HepG2 (cell line): ENCODE measurements around the gene PLXND1. TPM values are rescaled to one million over a fixed set of nuclear protein-coding genes. Genes with fewer than 3 reads are reported as not detected.

Experiments used
- ATAC-seq: fragments of 200-7000 bp; cut with Tn5 transposase; 3 replicates; pipeline ENCODE4 v1.9.1; 2020; ENCODE audit warnings: mild to moderate bottlenecking, moderate library complexity
- BruUV-seq: library from RNA; stranded (reverse); fragments of 400-500 nt; replicated peaks from 2 replicates; lab custom pipeline; 2021; lab: Mats Ljungman, UMichigan
- CTCF ChIA-PET: fragments of 300-600 bp; formaldehyde crosslinking; extraction: SDS; loops from one replicate; lab custom pipeline; 2021; ENCODE audit warnings: low total read pairs, inconsistent platforms, low intra/inter-chr PET ratio; lab: Yijun Ruan, JAX
- POLR2A ChIA-PET: fragments of 350-600 bp; sonication (Branson Sonifier 250); formaldehyde crosslinking; loops from one replicate; lab custom pipeline; 2020; ENCODE audit warnings: antibody characterized with exemption, inconsistent platforms; lab: Yijun Ruan, JAX
- DNase-seq: peaks from one replicate; pipeline ENCODE4 v3.0.0-alpha.2; 2015; ENCODE audit warnings: low spot score
- FAIRE-seq: peaks from 3 replicates; lab custom pipeline; 2011; peaks lifted over from hg19 to GRCh38; lab: Jason Lieb, UNC
- H2AFZ ChIP-seq: one replicate; pipeline ENCODE4 v1.6.1; 2011; ENCODE audit warnings: low read length, inconsistent platforms
- H3K27ac ChIP-seq: fragments of 300-600 bp; 3 replicates; pipeline ENCODE4 v1.8.0; 2011; ENCODE audit warnings: mixed run types, mild to moderate bottlenecking, mixed read lengths, low read length, inconsistent platforms; ENCODE audit not compliant: insufficient read depth; ENCODE audit errors: extremely low read length
- H3K27me3 ChIP-seq, 2 experiments: fragments of 200-600 bp in 1 of 2; 2 replicates in 1 of 2; 3 replicates in 1 of 2; pipeline versions ENCODE4 v1.6.0 to v1.8.0; 2011; ENCODE audit warnings: low read length in 2 of 2, mild to moderate bottlenecking in 2 of 2, moderate library complexity in 2 of 2, inconsistent platforms in 1 of 2; ENCODE audit not compliant: insufficient read depth in 2 of 2, control insufficient read depth in 1 of 2
- H3K36me3 ChIP-seq, 2 experiments: fragments of 200-600 bp in 1 of 2; replicated peaks in 1 of 2; 2 replicates in 1 of 2; 3 replicates in 1 of 2; pipeline versions ENCODE4 v1.5.1 to v1.8.0; 2011; ENCODE audit warnings: low read length in 2 of 2, inconsistent platforms in 1 of 2; ENCODE audit not compliant: insufficient read depth in 2 of 2, control insufficient read depth in 1 of 2
- H3K4me1 ChIP-seq: 2 replicates; pipeline ENCODE4 v1.5.1; 2012; ENCODE audit warnings: low read length, inconsistent platforms; ENCODE audit not compliant: insufficient read depth
- H3K4me2 ChIP-seq: 2 replicates; pipeline ENCODE4 v1.6.0; 2011; ENCODE audit warnings: low read depth, low read length, inconsistent platforms
- H3K4me3 ChIP-seq, 3 experiments: fragments of 200-600 bp in 1 of 3; sonication (generic), shearing (Covaris generic) in 1 of 3; replicated peaks in 1 of 3; 2 replicates each; pipeline ENCODE4 v1.5.1; 2011 to 2016; ENCODE audit warnings: low read length in 3 of 3, inconsistent platforms in 2 of 3, low read depth in 2 of 3, mild to moderate bottlenecking in 2 of 3, control low read depth in 1 of 3, mixed read lengths in 1 of 3; ENCODE audit not compliant: insufficient read depth in 1 of 3
- H3K79me2 ChIP-seq: one replicate; pipeline ENCODE4 v1.6.1; 2011; ENCODE audit warnings: low read length, inconsistent platforms; ENCODE audit not compliant: insufficient read depth
- H3K9ac ChIP-seq: 2 replicates; pipeline ENCODE4 v1.6.0; 2011; ENCODE audit warnings: mild to moderate bottlenecking, low read depth, low read length, inconsistent platforms; ENCODE audit not compliant: insufficient read depth
- H3K9me3 ChIP-seq: 2 replicates; pipeline ENCODE4 v1.5.1; 2012; ENCODE audit warnings: mild to moderate bottlenecking, low read length
- H4K20me1 ChIP-seq: 2 replicates; pipeline ENCODE4 v1.6.0; 2011; ENCODE audit warnings: inconsistent platforms, mild to moderate bottlenecking, low read length, moderate library complexity; ENCODE audit not compliant: insufficient read depth
- SP4 ChIP-seq: sonication (generic); formaldehyde crosslinking; IDR thresholded peaks from 2 replicates; pipeline ENCODE4 v1.8.1; 2023; ENCODE audit warnings: mild to moderate bottlenecking, missing genetic modification reagents
- YEATS2 ChIP-seq: sonication (generic); formaldehyde crosslinking; IDR thresholded peaks from 2 replicates; pipeline ENCODE4 v1.4.0; 2020; ENCODE audit warnings: missing genetic modification reagents, borderline replicate concordance
- WGBS: methylation state at CpG from one replicate; pipeline ENCODE4 v1.1.6; 2017; ENCODE audit warnings: low lambda C conversion rate; 5-methylcytosine and 5-hydroxymethylcytosine counted together
- in situ Hi-C: cut with HindIII; loops from 2 replicates; pipeline ENCODE4 v1.10.0; 2017; ENCODE audit warnings: low pct_unique_long_range_greater_than_20kb; ENCODE audit not compliant: extremely low pct_ligation_motif_present
- intact Hi-C: fragments of 100-400 bp; cut with micrococcal nuclease; formaldehyde crosslinking; loops from one replicate; pipeline ENCODE4 v1.10.0; 2022; ENCODE audit not compliant: unreplicated experiment
- polyA plus RNA-seq, 8 experiments: library from polyadenylated mRNA; depleted of rRNA in 3 of 8; stranded (reverse) in 7 of 8; unstranded in 1 of 8; fragments of >200 nt; fragmentation: Illumina TruSeq in 4 of 8; extraction: Trizol in 4 of 8; gene quantifications; 2 replicates each; pipeline versions ENCODE4 v1.2.1 to v1.2.3, GENCODE V29; 2011 to 2016; ENCODE audit warnings: low read depth in 4 of 8, missing spikeins in 1 of 8, mixed read lengths in 1 of 8; ENCODE audit not compliant: insufficient read depth in 1 of 8
- total RNA-seq, 5 experiments: library from RNA; depleted of rRNA; stranded (reverse); fragments of >200 nt; fragmentation: Illumina TruSeq; extraction: Trizol; gene quantifications; 2 replicates each; pipeline ENCODE4 v1.2.3, GENCODE V29; 2016; ENCODE audit warnings: low read depth in 1 of 5
- TF ChIP-seq, protein P1 (sequence below): sonication (generic); formaldehyde crosslinking; IDR thresholded peaks from 2 replicates; pipeline ENCODE4 v1.5.0; 2020; ENCODE audit warnings: mild to moderate bottlenecking, missing genetic modification reagents
- TF ChIP-seq, protein P2 (sequence below): sonication (generic); formaldehyde crosslinking; conservative IDR thresholded peaks from 2 replicates; pipeline ENCODE4 v1.4.0; 2020; ENCODE audit warnings: missing genetic modification reagents
- TF ChIP-seq, protein P3 (sequence below): sonication (generic); formaldehyde crosslinking; IDR thresholded peaks from 2 replicates; pipeline ENCODE4 v1.4.0; 2020; ENCODE audit warnings: missing genetic modification reagents, borderline replicate concordance

Gene PLXND1
- total and polyA plus RNA-seq, 2 of the 13 experiments (the other 11 are each of a cell fraction or from before 2014, with no cell fraction given): 15.9 to 42.0 TPM

DNA sequence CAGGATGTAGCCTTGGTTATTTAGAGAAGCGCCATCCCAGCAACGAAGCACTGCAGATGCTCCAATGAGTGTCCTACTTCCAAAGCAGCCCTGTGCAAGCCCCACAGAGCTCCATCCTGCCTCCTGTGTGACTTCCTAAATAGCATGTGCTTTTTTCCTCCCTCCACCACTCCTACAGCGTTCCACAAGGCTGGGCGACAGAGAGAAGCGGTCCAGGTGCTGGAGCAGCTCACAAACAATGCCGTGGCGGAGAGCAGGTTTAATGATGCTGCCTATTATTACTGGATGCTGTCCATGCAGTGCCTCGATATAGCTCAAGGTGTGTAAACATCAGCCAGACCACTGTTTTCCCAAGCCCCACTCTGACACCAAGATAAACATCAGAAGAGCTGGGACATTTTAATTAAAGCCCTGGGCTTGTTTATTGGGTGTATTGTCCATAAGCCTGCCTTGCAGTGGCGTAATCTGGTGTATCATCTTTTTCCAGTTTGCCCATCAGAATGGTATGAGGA lies 100.2 kb downstream of the PLXND1 start:
- ChIA-PET CTCF (no interaction called here), POLR2A (interaction anchor here (0.8 kb wide), 1 partner anchor 29 kb away, joined by 3 read pairs; no protein-coding TSS in a partner anchor)
- no peak for FAIRE-seq
- 89% methylated on average over 9 of the region's 9 CpGs for WGBS
- Histone ChIP-seq H3K27ac (no peak overlapping the region), H3K79me2 (no peaks in the 10 kb centered on the region), H2AFZ (no peak overlapping the region), H3K36me3 (peaks cover 8 to 9% of the 10 kb centered on the region in 2 experiments; a peak in 2 of 5 replicates), H3K4me3 (no peak overlapping the region), H3K9me3 (no peaks in the 10 kb centered on the region), H3K4me1 (peaks cover 24% of the 10 kb centered on the region), H3K27me3 (no peaks in the 10 kb centered on the region), H3K4me2 (no peak overlapping the region), H4K20me1 (no peaks in the 10 kb centered on the region), H3K9ac (no peak overlapping the region)
- intact Hi-C loops: no loop called here
- TF ChIP-seq, protein P1, sequence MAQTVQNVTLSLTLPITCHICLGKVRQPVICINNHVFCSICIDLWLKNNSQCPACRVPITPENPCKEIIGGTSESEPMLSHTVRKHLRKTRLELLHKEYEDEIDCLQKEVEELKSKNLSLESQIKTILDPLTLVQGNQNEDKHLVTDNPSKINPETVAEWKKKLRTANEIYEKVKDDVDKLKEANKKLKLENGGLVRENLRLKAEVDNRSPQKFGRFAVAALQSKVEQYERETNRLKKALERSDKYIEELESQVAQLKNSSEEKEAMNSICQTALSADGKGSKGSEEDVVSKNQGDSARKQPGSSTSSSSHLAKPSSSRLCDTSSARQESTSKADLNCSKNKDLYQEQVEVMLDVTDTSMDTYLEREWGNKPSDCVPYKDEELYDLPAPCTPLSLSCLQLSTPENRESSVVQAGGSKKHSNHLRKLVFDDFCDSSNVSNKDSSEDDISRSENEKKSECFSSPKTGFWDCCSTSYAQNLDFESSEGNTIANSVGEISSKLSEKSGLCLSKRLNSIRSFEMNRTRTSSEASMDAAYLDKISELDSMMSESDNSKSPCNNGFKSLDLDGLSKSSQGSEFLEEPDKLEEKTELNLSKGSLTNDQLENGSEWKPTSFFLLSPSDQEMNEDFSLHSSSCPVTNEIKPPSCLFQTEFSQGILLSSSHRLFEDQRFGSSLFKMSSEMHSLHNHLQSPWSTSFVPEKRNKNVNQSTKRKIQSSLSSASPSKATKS: no peak
- TF ChIP-seq, protein P2, sequence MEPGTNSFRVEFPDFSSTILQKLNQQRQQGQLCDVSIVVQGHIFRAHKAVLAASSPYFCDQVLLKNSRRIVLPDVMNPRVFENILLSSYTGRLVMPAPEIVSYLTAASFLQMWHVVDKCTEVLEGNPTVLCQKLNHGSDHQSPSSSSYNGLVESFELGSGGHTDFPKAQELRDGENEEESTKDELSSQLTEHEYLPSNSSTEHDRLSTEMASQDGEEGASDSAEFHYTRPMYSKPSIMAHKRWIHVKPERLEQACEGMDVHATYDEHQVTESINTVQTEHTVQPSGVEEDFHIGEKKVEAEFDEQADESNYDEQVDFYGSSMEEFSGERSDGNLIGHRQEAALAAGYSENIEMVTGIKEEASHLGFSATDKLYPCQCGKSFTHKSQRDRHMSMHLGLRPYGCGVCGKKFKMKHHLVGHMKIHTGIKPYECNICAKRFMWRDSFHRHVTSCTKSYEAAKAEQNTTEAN (CRISPR knock-in tag): no peak
- TF ChIP-seq, protein P3, sequence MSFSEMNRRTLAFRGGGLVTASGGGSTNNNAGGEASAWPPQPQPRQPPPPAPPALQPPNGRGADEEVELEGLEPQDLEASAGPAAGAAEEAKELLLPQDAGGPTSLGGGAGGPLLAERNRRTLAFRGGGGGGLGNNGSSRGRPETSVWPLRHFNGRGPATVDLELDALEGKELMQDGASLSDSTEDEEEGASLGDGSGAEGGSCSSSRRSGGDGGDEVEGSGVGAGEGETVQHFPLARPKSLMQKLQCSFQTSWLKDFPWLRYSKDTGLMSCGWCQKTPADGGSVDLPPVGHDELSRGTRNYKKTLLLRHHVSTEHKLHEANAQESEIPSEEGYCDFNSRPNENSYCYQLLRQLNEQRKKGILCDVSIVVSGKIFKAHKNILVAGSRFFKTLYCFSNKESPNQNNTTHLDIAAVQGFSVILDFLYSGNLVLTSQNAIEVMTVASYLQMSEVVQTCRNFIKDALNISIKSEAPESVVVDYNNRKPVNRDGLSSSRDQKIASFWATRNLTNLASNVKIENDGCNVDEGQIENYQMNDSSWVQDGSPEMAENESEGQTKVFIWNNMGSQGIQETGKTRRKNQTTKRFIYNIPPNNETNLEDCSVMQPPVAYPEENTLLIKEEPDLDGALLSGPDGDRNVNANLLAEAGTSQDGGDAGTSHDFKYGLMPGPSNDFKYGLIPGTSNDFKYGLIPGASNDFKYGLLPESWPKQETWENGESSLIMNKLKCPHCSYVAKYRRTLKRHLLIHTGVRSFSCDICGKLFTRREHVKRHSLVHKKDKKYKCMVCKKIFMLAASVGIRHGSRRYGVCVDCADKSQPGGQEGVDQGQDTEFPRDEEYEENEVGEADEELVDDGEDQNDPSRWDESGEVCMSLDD (CRISPR knock-in tag): no peak
- TF ChIP-seq SP4 (CRISPR knock-in tag) (no peak), YEATS2 (CRISPR knock-in tag) (no peak)
- BruUV-seq: no TSS peak
- no peak for ATAC-seq
- DNase-seq: no peak
- in situ Hi-C loops: no loop called here
